Activated CD4-positive, alpha-beta T cell treated with anti-CD3 and anti-CD28 coated beads, Interleukin-2, amount 50 U/mL, for 1 hour (primary cell): Measurements from ENCODE around the gene ARHGEF37.
"Not testable (repeated sequence)": the region's sequence is repeated elsewhere in the genome, so short reads cannot be mapped to it uniquely, and the experiment has no call there.

Source experiments
- DNase-seq: peaks from one replicate; pipeline ENCODE4 v3.0.0-alpha.2; 2020

ARHGEF37 gene

DNA sequence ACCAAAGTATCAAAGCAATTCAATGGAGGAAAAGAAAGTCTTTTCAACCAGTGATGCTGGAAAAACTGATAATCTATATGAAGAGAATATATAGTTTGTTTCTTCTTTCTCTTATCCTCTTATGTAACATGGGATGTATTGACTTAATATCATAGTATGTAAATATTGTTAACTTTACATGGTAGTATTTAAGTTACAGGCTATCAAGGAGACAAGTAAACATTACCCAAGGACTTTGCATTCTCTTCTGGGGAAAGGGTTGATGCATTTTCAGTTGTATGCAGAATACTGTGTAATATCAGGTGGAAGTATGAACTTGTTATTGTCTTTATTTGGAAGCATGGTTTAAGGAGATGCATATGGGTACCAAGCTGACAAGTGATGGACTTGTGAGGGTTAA lies 9.1 kb upstream of the ARHGEF37 start:
- no peak for DNase-seq

DNA sequence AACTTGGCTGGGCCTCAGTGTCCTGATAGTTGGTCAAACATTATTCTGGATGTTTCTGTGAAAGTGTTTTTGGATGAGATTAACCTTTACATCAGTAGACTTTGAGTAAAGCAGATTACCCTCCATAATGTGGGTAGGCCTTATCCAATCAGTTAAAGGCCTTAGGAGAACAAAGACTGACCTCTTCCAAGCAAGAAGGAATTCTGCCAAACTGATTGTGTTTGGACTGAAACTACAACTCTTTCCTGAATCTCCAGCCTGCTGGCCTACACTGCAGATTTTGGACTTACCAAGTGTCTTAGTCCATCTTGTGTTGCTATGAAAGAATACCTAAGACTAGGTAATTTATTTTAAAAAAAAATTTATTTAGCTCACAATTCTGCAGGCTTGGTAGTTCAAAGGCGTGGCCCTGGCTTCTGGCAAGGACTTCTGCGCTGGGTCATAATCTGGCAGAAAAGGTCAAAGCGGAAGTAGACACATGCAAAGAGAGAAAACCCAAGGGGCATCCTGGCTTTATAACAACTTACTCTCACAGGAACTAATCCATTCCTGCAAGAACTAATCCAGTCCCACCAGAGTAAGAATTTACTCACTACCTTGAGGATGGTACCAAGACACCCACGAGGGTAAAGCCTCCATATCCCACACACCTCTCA lies 8.6 kb upstream of the ARHGEF37 start:
- DNase-seq: no peak

DNA sequence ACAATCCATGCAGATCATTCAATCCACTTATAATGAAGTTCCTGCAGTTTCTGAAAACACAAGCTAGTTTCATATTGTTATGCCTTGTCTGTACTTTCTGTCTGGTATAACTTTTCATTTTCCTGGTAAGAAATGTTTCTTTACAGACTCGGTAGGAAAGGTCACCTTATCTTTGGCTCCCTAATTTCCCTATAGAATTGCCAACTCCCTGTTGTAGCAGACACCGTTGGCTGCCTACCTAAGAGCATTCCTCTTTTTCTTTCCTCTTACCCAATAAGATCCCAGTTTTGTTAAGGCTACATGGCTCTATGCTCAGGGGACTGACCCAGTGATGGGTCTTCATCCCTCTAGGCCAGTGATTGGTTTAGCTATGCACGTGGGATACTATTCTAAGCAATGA lies 6.2 kb upstream of the ARHGEF37 start:
- DNase-seq: no peak

DNA sequence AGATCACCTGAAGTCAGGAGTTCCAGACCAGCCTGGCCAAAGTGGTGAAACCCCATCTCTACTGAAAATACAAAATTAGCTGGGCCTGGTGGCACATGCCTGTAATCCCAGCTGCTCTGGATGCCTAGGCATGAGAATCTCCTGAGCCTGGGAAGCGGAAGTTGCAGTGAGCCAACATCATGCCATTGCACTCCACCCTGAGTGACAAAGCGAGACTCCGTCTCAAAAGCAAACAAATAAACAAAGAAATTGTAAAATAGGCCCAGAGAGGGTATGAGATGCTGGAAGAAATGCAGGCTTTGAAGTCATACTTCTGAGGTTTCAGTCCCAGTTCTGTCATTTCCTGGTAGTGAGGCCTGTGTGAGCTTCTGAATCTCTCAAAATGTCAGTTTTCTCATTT lies 5.3 kb upstream of the ARHGEF37 start:
- DNase-seq: no peak

DNA sequence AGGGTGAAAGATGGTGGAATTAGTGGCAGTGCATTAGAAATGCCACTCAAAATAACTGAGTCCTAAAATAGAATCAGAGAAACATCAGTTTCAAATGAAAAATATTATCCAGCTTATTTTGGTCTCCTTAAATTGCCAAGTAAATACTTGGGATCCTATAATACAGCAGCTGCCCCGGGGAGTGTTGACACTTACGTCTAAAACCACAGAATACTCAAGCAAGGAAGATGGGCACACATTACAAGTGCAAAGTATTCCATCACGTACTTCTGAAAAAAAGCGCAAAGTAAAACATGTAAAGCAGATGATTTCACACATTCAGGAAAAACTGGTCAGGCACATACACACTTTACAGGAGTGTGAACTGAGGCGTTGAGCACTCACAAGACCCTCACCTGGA lies 2.4 kb upstream of the ARHGEF37 start:
- DNase-seq: no peak

DNA sequence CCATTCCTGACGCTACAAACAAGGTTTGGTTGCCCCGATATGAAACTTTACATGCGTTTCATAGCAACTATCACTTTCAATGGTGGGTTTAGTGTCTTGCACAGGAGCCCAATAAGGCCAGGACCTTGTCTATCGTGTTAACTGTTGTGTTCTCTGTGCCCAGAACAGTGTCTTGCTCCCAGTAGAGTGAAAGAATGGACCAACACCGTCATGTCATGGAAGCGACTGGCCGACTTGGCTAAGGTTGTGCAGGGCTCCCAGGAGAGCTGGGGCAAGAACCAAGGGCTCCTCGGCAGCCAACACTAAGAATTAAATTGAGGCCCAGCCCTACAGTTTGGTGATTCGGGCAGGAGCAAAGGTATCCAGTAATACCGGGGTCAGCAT lies 498 bp upstream of the ARHGEF37 start:
- DNase-seq: peak; percentile 2

DNA sequence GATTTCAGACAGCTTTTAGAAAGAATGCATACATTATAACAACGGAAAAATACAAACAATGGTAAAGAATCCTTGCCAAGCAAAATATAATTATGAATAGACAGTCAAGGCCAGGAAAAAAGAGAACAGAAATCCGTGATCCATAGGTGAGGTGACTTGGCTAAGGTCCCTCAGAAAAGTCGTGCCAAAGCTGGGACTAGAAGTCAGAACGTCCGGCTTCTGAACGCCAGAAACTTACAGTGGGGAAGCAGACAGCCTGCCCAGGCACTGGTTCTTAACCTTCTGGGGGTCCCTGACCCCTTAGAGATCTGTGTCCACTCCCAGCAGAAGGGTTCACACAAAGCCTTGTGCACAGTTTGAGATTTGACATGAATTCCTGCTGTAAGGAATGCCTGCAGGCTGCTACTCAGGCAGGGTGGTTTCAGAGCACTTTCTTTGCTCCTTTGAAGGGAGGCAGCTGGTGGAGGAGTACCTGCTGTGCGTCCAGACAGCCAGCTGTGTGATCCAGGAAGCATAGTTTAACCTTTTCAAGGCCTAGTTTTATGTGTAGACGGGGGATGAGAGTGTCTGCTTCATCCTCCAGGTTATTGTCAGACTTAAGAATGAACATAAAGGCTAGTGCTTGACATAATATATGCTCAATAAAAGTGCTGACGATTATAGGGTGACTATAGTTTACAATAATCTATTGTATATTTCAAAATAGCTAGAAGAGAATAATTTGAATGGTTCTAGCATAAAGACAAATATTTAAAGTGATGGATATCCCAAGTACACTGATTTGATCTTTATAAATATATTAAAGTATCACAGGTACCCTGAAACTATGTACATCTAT lies 852 bp downstream of the ARHGEF37 start:
- no peak for DNase-seq

DNA sequence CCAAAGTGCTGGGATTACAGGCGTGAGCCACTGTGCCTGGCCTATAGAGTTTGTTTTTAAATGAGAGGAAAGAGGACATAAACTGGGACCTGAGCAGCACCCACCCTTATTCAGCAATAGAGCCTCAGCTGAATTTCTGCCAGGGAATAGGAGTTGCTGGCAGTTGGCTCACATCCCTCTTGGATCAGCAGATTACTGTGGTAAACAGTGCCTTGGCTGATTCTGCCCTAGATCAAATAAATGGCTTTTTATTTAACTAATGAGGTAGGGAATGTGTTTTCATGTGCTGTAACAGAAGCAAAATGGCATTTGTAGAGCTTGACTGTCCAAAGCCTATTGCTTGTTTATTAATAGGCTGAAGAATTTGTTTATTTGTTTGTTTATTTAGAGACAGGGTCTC lies 2.1 kb downstream of the ARHGEF37 start:
- no peak for DNase-seq

DNA sequence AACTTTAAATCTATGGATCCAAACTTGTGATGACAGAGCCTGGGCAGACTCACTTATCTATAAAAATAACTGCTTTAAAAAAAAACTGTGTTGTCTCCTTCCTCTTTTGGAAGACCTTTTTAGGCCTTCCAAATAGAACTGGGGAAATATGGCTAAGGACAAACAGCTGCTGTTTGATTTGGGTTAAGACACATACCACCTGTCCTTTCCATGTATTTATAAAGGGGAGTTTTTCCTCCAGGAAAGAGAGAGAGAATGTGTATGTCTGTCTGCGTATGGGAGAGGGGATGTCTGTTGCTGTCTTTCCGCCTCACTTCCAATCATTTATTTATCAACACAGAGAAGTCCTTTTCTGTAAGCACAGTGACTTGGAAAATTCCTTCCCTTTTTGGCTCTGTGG lies 2.8 kb downstream of the ARHGEF37 start:
- DNase-seq: no peak

DNA sequence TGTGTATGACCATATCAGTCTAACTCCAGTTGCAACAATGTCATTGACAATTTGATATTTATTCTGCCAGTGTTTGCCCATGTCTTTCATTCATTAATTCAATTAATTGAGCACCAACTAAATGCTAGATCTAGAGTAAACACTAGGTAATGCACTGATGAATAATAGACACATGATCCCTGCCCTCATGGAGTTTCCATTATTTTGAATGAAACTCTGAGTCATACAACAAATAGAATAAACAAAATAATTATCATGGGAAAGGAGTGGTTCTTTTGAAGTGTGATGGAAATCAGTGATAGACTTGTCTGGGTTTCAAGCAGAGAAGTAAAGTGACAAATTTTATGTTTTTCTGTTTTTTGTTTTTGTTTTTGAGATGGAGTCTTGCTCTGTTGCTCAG lies 4.6 kb downstream of the ARHGEF37 start:
- DNase-seq: no peak

DNA sequence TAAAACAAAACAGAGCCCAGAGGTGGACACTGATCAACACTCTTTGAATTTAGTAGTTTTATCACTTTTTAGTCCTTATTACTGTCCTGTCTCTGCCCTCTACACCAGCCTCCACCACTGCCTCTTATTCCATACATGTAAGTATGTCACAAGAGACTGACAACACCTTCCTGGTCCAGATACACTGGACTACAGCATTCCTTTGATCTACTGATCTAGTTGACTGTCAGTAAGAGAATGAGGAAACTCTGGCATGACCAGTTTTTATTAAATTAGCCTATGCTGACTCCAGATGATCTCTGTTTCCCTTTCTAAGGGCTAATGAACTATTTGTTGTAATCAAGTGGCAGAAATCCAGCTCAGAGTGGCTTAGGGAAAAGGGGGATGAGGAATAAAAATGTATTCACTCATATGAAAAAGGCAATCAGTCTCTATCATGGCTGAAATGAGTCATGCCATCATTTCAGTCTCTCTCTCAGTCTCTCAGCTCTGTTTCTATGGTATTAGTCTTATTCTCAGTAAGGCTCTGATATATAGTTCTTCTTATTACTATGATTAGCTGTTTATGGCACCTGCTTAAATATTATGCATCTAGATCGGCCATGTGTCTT lies 5.5 kb downstream of the ARHGEF37 start:
- no peak for DNase-seq

DNA sequence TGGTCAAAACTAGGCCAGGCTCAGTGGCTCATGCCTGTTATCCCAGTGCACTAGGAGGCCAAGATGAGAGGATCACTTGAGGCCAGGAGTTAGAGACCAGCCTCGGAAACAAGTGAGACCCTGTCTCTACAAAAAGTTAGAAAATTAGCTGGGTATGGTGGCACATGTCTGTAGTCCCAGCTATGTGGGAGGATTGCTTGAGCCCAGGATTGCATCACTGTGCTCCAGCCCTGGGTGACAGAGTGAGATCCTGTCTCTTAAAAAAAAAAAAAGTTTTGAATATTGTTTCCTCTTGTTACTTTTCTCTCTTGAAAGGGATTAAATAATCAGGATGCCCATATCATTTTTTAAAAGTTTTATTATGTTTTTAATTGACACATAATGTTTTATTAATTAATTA lies 7.6 kb downstream of the ARHGEF37 start:
- DNase-seq: no peak

DNA sequence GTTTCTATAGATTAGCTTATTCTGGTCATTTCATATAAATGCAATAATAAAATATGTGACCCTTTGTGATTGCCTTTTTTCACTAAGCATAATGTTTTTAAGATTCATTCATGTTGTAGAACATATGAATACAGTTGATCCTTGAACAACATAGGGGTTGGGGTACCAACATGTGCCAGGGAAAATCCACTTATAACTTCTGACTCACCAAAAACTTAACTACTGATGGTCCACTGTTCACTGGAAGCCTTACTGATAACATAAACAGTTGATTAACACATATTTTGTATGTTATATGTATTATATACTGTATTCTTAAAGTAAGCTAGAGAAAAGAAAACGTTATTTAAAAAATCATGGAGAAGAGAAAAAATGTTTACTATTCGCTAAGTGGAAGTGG lies 12.1 kb downstream of the ARHGEF37 start:
- DNase-seq: no peak

DNA sequence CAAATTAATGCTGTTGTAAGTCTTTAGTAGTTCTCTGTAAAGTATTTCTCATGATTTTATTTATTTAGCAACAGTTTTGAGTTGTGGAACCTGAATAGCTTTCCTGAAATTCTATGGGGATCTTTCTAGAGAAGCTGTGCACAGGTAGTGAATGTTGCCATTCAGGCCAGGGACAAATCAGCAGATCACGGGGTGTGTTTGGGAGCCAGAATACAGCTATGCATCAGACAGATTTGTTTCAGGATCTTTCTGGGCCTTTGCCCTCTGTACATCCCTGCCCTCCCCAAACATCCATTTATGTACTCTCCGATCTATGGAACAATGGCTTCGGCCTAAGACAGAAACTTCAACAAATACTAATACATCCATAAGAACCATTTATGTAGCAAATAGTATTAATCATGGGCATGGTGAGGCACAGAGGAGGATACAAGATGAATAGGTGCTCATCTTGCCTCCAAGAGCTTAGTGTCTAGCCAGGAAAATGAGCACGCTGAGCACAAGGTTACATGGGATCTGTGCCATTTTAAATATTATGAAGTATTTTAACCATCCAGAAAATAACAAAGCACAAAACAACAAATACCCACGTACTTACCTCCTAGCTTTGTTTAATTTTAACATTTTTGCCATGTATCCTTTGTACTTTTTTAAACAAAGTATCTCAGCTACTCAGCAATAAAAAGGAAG lies 13.1 kb downstream of the ARHGEF37 start:
- no peak for DNase-seq

DNA sequence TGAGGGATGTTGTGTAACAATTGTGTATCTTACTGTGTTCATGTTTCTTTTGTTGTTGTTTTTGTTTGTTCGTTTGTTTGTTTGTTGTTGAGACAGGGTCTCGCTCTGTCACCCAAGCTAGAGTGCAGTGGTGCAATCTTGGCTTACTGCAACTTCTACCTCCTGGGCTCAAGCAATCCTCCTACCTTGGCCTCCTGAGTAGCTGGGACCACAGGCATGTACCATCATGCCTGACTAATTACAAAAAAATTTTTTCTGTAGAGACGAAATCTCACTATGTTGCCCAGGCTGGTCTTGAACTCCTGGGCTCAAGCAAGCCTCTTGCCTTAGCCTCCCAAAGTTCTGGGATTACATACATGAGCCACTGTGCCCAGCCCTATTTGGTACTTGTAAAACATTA lies 13.8 kb downstream of the ARHGEF37 start:
- not testable (repeated sequence) for DNase-seq

DNA sequence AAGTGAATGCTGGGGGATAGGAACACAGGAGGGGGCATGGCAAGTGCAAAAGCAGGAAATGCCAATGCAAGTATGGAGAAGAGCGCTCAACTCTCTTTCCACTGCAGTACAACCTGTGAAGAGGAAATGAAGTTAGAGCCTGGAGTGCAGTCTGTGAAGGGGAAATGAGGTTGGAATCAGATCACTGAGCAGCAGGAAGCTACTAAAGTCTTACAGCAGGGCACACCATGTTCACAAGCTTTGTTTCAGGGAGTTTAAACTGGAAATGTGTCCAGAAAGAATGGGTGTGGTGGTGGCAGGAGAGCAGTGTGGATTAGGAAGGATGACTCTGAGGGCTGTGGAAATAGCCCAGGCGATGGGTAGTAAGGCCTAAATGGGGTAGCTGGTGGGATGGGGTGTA lies 15.4 kb downstream of the ARHGEF37 start:
- DNase-seq: no peak

DNA sequence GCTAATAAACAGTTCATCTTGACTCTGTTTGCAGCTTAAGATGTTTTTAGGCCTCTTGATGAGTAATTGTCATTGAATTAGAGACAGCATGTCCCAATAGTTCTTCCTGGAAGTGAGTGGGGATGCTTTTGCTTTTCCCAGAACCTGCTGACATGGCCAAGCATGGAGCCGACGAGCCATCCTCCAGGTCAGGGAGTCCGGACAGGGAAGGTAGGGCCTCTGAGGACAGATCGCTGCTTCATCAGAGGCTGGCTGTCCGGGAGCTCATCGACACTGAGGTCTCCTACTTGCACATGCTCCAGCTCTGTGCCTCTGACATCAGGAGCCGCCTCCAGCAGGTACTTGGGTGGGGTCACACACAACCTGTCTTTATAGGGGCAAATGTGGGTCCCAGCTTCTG lies 16.3 kb downstream of the ARHGEF37 start:
- no peak for DNase-seq

DNA sequence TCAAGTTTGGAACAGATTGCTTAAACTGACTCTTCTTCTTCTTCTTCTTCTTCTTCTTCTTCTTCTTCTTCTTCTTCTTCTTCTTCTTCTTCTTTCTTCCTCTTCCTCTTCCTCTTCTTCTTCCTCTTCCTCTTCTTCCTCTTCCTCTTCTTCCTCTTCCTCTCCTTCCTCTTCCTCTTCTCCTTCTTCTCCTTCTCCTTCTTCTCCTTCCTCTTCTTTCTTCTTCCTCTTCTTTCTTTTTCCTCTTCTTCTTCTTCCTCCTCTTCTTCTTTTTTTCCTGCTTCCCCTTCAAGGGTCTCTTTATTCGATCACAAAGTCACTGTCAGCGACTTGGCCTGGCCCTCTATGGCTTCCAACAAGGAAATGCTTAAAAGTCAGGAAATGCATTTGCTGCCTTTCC lies 16.9 kb downstream of the ARHGEF37 start:
- DNase-seq: not testable (repeated sequence)

DNA sequence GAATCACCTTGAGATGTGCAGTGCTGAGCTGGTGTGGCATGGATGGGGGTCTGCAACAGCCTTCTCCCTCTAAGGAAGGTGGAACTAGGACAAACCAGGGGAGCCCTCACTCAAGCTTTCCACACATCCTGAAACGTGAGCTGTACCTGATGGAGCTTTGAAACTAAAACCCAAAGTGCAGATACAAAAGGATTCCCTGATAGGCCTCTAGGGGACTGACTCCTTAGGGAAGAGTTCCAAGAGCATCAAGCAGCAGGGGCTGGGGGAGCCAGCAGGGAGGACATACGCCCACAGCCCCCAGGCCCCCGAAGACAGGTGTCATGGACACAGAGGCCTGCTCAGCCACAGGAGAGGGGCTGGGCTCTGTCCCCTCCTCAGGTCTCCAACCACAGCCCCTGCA lies 17.7 kb downstream of the ARHGEF37 start:
- DNase-seq: no peak

DNA sequence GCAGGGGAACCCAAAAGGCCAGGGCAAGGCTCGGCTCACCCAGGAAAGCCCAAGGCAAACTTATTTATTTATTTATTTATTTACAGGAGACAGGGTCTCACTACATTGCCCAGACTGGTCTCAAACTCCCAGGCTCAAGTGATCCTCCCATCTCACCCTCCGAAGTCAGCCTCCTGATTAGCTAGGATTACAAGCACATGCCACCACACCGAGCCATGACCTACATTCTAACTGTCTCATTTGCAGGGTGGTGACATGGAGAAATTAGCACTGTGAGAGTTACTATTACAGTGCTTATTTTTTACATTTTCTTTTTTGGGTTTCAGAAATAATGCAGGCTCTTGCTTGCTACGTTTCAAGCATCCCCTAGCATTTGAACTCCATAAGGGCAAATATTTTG lies 18.1 kb downstream of the ARHGEF37 start:
- DNase-seq: no peak

DNA sequence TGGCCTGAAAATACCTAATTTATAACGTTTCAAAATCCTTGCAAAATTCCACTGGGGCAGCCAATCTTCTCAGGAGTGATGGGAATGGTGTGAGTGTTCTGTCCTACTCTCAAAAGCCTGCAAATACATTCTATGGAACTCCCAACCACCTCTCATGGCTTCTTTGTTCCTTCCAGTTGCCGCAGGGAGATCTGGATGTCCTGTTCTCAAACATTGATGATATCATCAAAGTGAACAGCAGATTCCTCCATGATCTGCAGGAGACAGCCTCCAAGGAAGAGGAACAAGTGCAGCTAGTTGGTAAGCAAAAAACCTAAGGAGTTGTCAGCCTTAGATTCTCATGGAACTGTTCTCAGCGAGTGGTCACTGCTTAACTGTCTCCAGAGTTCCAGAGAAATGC lies 19.6 kb downstream of the ARHGEF37 start:
- no peak for DNase-seq

DNA sequence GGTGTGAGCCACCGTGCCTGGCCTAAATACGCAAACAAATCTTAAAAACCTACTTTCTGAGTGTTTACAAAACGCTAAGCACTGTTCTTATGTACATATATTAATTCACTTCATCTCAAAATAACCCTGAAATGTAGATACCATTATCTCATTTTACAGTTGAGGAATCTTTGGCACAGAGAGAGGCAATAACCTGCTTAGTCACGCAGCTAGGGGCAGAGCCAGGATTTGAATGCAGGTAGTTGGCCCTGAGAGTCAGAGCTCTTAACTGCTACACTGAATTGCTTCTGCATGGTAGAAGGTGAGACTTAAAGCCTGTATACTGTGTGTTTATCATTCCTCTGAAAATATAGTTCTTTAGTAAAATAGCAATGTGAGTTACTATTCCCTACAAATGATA lies 21.9 kb downstream of the ARHGEF37 start:
- no peak for DNase-seq

DNA sequence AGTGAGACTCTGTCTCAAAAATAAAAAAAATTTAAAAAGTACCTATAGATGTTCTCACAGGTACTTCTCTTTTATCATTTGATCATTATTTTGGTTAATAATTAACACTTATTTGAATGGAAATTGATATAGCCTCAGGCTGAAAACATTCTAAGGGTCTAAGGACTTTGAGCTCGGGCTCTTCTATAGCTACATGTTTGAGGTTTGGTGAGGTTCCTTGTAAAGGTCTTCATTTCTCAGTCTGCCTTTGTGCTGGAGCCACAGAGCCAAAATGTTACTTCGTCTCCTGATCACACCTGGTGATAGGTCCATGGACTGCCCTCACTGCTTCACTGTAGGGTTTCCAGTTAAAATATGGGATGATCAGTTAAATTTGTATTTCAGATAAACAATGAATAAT lies 22.6 kb downstream of the ARHGEF37 start:
- no peak for DNase-seq

DNA sequence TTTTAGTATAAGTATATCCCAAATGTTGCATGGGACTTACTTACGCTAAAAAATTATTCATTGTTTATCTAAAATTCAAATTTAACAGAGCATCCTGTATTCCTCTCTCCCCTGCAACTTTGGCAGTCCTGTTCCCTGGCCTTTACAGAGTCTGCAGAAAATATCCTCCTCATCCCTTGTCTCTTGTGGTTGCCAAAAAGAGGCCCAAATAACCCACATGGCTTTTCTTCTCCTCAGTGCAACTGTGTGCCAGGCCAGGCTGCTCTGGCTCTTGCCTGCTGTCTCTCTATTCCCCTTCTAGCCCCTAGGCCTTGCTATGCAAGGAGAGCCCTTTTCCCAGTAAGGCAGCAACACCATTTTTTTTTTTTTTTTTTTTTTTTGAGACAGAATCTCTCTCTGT lies 23.0 kb downstream of the ARHGEF37 start:
- DNase-seq: no peak
